Mucosa of descending colon (tissue), 3 donors: ENCODE data around the gene ETFB. TPM values are rescaled to one million over a fixed set of nuclear protein-coding genes. Genes with fewer than 3 reads are reported as not detected.

Experiments
- ATAC-seq: fragments of 200-7000 bp; cut with Tn5 transposase; one replicate; pipeline ENCODE4 v1.9.1; 2020; ENCODE audit warnings: mild to moderate bottlenecking, moderate library complexity
- DNase-seq, 3 donors: peaks; one replicate each; pipeline ENCODE4 v3.0.0-alpha.2; 2020
- H3K36me3 ChIP-seq: fragments of 200-600 bp; one replicate; pipeline ENCODE4 v1.8.0; 2021; ENCODE audit warnings: low read depth, mild to moderate bottlenecking
- H3K4me1 ChIP-seq: fragments of 200-600 bp; one replicate; pipeline ENCODE4 v1.8.0; 2021; ENCODE audit warnings: low read depth, mild to moderate bottlenecking
- H3K4me3 ChIP-seq: fragments of 200-600 bp; one replicate; pipeline ENCODE4 v1.8.0; 2021; ENCODE audit warnings: mild to moderate bottlenecking
- H3K9me3 ChIP-seq: fragments of 200-600 bp; one replicate; pipeline ENCODE4 v1.8.0; 2021; ENCODE audit warnings: mild to moderate bottlenecking
- intact Hi-C, 2 donors: fragments of 100-400 bp; cut with DNase I in 1 of 2; cut with micrococcal nuclease in 1 of 2; formaldehyde crosslinking; loops; one replicate each; pipeline versions ENCODE4 v1.11.0 to v1.11.1; 2022; cut with DNase I, micrococcal nuclease
- total RNA-seq, 3 donors: library from RNA; stranded (reverse); fragmentation: NEBNext Ultra II Directional in 2 of 3; extraction: Animal tissue kit (Norgen Biotek cat#: 25700) in 2 of 3; gene quantifications; one replicate each; pipeline versions ENCODE4 v1.2.1 to v1.2.4, GENCODE V29; 2021 to 2023
- TF ChIP-seq, protein P1 (sequence below): fragments of 200-600 bp; IDR thresholded peaks from one replicate; pipeline ENCODE4 v1.8.0; 2022; ENCODE audit warnings: antibody characterized with exemption, mild to moderate bottlenecking
- donor health status: DM: no; HTN: no; CAD: no; lungs with moderate emphysema.
- donor health status: DM: no; HTN: no; CAD: no.
- donor health status: DM: no; HTN: yes; CAD: no.

Gene ETFB
- total RNA-seq, 3 donors from 2014 or later: 113 to 154 (median 130) TPM

DNA sequence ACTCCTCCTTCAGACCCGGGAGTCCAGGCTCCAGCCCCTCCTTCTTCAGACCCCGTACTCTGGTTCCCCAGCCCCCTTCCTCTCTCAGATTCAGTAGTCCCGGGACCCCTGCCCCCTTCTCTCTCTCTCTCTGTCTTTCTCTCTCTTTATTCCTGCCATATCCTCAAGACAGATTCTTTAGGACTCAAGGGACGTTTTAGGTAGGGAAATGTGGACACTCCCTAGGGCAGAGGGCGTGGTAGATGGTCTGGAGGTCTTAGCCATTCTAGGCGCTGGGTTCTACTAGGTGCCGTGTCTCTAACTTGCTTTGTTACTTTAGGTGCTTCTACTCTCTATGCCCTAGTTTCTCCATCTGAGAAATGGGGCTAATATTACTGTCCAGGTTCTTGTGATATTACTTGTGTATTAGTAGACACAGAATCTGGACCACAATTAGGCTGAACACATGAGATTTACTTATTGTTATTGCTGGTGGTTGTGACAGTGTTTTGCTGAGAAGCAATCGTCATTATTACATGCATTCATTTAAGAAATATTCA lies 25.0 kb upstream of the ETFB start:
- ATAC-seq: no peak

DNA sequence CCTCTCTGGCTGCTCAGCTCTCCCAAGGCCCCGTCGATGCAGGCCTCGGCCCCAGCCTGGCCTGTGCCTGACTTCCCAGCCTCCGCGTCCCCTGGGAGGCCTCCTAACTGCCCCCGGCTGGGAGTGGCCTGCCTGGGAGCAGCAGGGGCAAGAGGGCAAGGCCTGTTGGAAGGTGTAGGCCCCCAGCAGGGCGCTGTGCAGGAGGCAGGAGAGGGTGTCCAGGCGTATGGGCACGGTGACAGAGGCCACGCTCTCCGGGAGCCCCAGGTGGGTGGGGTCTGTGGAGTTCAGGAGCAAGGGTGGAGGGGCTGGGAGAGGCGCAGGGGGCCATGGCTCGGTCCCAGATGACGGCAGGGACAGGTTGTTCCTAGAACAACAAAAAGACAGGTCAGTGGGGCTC lies 23.0 kb upstream of the ETFB start:
- DNase-seq: no peak
- Histone ChIP-seq H3K9me3 (no peaks in the 10 kb centered on the region), H3K4me1 (peaks cover 2% of the 10 kb centered on the region), H3K36me3 (no peaks in the 10 kb centered on the region), H3K4me3 (no peak overlapping the region)
- no peak for ATAC-seq
- intact Hi-C loops: no loop called here
- TF ChIP-seq, protein P1, sequence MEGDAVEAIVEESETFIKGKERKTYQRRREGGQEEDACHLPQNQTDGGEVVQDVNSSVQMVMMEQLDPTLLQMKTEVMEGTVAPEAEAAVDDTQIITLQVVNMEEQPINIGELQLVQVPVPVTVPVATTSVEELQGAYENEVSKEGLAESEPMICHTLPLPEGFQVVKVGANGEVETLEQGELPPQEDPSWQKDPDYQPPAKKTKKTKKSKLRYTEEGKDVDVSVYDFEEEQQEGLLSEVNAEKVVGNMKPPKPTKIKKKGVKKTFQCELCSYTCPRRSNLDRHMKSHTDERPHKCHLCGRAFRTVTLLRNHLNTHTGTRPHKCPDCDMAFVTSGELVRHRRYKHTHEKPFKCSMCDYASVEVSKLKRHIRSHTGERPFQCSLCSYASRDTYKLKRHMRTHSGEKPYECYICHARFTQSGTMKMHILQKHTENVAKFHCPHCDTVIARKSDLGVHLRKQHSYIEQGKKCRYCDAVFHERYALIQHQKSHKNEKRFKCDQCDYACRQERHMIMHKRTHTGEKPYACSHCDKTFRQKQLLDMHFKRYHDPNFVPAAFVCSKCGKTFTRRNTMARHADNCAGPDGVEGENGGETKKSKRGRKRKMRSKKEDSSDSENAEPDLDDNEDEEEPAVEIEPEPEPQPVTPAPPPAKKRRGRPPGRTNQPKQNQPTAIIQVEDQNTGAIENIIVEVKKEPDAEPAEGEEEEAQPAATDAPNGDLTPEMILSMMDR: no peak

More for the DNA sequence above, 25.0 kb upstream of the ETFB start:
- TF ChIP-seq, protein P1: no peak
- no peaks in the 10 kb centered on the region for H3K36me3 ChIP-seq
- DNase-seq: no peak
- peaks cover 8% of the 10 kb centered on the region for H3K4me1 ChIP-seq
- intact Hi-C loops: no loop called here
- no peak overlapping the region for H3K4me3 ChIP-seq
- no peaks in the 10 kb centered on the region for H3K9me3 ChIP-seq

DNA sequence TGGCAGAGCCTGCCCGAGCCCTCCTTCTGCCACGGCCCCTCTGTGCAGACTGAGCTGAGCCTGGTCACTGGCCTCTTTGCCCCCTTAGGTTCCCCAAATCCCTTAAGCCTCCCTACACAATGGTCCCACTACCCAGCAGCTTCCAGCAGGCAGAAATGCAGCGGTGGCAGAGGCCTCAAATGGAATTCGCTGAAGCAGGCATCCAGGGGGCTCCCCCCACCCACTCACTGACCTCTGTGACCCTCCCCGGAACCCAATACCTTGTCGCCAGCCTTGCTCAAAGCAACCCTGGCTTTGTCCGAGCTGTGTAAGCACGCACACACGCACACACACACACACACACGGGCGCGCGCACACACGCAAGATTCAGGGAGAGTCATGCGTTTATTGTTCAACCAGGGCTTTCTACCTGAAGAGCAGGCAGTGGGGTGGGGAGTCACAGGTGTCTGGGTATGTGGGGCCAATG lies 21.8 kb upstream of the ETFB start, which contains the start of gene LIM2:
Gene LIM2 (minus strand): TSS at position 51 of the 466 bp plus-strand sequence. CDS start 531 bp downstream, outside the sequence.
- Histone ChIP-seq H3K4me1 (no peaks in the 10 kb centered on the region), H3K36me3 (no peaks in the 10 kb centered on the region), H3K9me3 (no peaks in the 10 kb centered on the region), H3K4me3 (no peak within 1 kb of the TSS)
- TF ChIP-seq, protein P1: no peak
- DNase-seq (no peak), ATAC-seq (no peak)
- intact Hi-C loops: no loop called here

GRCh38 chr19:51386882-51387520 lies 20.8 kb upstream of the ETFB start:
- no peaks in the 10 kb centered on the region for H3K36me3 ChIP-seq
- ATAC-seq: no peak
- H3K4me1 ChIP-seq: no peaks in the 10 kb centered on the region

DNA sequence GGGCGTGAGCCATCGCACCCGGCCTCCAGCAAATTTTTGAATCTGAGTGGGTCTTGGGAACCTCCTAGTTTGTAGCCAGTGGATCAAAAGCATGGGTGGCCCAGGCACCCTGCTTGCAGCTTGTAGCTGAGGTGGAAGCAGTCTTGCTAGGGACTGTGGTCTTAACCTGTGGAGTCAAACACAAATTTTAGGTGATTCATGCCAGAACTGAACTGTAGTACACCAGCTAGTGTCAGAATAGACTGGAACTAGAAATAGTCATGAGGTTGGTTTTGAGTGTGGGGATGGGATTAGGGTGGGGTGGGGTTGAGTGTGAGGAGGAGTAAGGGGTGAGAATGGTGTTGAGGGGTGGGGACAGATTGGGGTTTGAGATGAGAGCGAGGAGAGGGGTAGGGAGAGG lies 15.8 kb upstream of the ETFB start:
- DNase-seq (no peak), ATAC-seq (no peak)
- no peaks in the 10 kb centered on the region for H3K36me3 ChIP-seq
- TF ChIP-seq, protein P1: no peak
- no peaks in the 10 kb centered on the region for H3K4me1 ChIP-seq
- H3K4me3 ChIP-seq: no peak overlapping the region
- intact Hi-C loops: no loop called here
- peaks cover 2% of the 10 kb centered on the region for H3K9me3 ChIP-seq

More at GRCh38 chr19:51386882-51387520, 20.8 kb upstream of the ETFB start:
- intact Hi-C loops: no loop called here
- H3K9me3 ChIP-seq: no peaks in the 10 kb centered on the region
- no peak for DNase-seq
- TF ChIP-seq, protein P1: no peak
- H3K4me3 ChIP-seq: no peak overlapping the region
